LNCaP clone FGC (cell line): ENCODE results near the gene STK35.
A peak's percentile ranks its signal among the peaks of the same experiment; 100 is the strongest.

ENCODE experiments used
- DNase-seq: peaks from one replicate; pipeline ENCODE4 v3.0.0-alpha.2; 2011; ENCODE audit warnings: low read depth
- H3K4me3 ChIP-seq: 2 replicates; pipeline ENCODE4 v1.5.1; 2011; ENCODE audit warnings: mild to moderate bottlenecking, low read depth, low read length, control low read depth
- CTCF ChIP-seq: IDR thresholded peaks from 2 replicates; pipeline ENCODE4 v1.5.1; 2012; ENCODE audit warnings: mild to moderate bottlenecking; ENCODE audit not compliant: control insufficient read depth, insufficient read depth; ENCODE audit errors: extremely low read depth

The STK35 gene

DNA sequence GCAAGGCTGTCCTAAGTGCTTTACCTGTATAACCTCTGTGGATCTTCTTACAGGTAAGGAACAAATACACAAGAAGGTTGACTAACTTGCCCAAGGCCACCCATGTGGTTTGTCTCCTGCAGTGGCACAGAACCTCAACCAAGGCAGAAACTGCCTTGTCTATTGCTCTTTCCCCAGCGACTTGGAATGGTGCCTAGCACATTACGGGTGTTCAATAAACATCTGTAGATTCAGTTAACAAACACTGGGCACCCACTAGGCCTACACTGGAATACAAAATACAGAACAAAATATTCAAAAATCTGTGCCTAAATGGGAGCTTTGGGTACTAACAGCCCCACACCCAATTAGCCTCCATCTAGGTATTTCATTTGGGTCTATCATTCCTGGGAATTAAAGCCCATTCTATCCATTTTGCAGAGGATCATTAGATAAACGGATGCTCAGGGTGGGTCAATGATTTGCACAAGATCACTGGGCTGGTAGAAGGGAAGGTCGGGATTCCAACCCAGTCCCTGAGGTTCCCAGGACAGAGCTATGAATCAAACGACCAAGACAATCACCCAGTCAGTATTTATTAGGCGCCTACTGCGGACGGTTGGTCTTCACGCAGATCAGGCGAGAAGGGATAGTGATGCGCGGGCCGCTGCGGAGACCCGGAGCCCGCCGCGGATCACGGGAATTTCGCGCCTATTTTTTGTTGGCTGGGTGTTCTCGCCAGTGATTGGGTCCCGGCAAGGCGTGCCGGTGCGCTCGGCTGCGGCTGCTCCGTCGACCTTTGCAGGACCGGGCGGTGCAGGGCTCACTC is at the start of gene STK35:
Gene STK35 (plus strand): TSS at position 771 of the 808 bp plus-strand sequence. CDS start 55 bp downstream, outside the sequence.
- peak; percentile 43 for DNase-seq
- no peak for TF ChIP-seq CTCF
- peak within 1 kb of the TSS; percentile 90 for H3K4me3 ChIP-seq

DNA sequence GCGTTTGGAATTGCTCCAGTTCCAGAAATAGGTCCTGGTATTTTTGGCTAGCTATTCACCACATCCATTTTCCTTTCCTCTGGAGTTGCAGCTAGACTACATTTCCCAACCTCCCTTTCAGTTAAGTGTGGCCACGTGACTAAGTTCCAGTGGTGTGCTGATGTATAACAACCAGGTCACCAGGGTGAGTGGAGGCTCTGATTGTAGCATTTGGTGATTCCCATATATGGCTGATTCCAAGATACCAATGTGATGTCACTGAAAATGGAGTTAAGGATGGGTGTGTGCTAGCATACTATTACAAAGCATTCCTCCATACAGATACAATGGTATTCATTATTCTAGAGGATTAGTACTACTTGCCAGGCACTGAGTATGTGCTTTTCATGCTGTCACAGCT is 49.7 kb upstream of the STK35 start:
- no peak overlapping the region for H3K4me3 ChIP-seq
- no peak for TF ChIP-seq CTCF
- DNase-seq: no peak

GRCh38 chr20:2052741-2053140 is 48.9 kb upstream of the STK35 start:
- H3K4me3 ChIP-seq: no peak overlapping the region
- no peak for DNase-seq
- TF ChIP-seq CTCF: no peak

DNA sequence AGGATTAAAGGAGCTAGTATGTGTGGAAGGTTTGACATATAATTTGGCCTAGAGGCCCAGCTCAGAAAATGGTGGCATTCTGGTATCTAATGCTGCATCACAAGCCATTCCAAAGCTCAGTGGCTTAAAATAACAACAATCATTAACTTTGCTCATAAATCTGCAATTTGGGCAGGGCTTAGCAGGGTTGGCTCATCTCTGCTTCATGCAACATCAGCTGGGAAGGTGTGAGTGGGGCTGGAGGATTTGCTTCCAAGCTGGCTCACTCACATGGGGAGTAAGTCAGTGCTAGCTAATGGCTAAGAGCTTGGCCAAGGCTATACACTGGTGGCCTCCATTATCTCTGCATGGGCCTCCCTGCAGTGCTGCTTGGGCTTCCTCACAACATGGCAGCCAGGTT is 48.0 kb upstream of the STK35 start:
- no peak overlapping the region for H3K4me3 ChIP-seq
- TF ChIP-seq CTCF: no peak
- DNase-seq: no peak

DNA sequence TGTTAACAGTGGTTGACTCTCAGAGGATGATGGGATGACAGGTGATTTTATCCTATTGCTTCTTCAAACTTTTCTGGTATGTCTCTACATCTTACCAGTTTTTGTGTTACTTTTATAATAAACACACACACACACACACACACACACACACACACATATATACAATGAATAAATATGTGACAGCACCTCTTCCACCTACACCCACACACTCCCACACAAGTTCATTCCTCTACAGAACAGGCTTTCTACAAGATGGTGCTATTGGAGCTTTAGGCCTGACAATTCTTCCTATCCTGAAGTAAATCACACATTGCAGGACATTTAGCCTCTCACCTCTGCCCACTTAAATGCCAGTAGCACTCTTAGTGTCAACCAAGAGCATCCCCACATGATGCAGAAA is 46.7 kb upstream of the STK35 start:
- TF ChIP-seq CTCF: no peak
- no peak for DNase-seq
- no peak overlapping the region for H3K4me3 ChIP-seq

DNA sequence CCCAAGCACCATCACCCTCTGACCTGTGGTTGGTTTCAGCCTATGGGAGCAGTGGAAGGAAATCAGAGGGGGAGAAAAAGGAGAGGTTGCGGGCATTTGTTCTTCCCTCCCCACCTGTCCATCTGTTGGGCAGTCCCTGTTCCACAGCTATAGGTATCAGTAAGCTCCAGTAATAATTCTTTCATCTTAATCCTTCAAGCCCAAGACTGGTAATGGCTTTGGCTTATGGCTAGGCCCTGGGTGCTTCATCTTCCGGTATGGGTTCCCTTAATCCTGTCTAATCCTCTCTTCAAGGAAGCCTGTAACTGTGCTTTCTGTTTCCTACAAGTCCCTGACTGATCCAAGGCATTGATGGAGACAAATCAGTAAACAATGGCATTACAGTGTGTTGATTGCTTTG is 42.2 kb upstream of the STK35 start:
- DNase-seq: no peak
- TF ChIP-seq CTCF: no peak
- H3K4me3 ChIP-seq: no peak overlapping the region

DNA sequence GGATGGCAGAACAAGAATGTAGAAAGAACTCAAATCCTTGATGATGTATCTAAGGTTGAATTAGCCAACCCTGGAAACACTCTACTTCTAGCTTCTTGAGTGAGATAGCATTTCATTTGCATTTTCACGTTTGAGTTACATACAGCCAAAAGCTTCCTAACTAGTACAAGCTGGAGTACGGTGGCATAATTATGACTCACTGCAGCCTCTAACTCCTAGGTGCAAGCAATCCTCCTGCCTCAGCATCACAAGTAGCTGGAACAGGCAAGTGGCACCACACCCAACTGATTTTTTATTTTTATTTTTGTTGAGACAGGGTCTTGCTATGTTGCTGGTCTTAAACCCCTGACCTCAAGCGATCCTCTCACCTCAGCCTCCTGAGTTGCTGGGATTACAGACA is 36.5 kb upstream of the STK35 start:
- DNase-seq: no peak
- no peak for TF ChIP-seq CTCF
- H3K4me3 ChIP-seq: no peak overlapping the region
